Stimulated activated CD4-positive, alpha-beta T cell treated with anti-CD3 and anti-CD28 coated beads, TNF-alpha, amount 100 ng/mL, for 24 hours (primary cell): Measurements from ENCODE around the gene PIGH.
"Not testable (repeated sequence)": the region's sequence is repeated elsewhere in the genome, so short reads cannot be mapped to it uniquely, and the experiment has no call there.

Source experiments
- DNase-seq, 3 experiments: peaks; one replicate each; pipeline ENCODE4 v3.0.0-alpha.2; 2020; ENCODE audit warnings: low read depth in 3 of 3

PIGH gene

GRCh38 chr14:67551123-67551522, 48.9 kb downstream of the PIGH start:
- DNase-seq = no peak

GRCh38 chr14:67549734-67550133, 50.3 kb downstream of the PIGH start:
- DNase-seq = no peak

DNA sequence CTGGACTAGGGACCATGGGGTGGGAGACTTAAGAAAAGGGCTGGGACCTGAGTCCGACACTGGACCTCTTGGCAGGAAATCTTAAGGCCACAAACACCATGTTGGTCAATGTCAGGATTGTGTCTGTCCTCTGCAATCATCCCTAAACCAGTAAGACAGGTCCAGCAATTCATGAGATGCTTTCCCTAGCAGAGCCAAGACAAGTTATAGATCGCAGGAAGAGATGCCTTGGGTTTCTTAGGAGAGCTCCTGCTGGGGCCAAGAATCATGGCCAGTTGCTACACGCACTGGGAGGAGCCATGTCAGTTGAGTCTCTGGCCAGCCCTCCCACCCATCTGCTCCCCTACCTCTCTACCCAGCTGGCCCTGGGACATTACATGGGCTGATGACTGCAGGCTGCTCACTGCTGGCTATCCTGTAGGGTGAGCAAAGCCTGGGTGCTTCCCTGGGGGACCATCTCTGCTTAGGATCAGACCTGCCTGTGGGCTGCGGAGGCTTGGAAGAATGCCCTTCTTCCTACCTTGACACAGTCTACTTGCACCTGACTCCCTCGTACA, 52.8 kb downstream of the PIGH start:
- no peak for DNase-seq

DNA sequence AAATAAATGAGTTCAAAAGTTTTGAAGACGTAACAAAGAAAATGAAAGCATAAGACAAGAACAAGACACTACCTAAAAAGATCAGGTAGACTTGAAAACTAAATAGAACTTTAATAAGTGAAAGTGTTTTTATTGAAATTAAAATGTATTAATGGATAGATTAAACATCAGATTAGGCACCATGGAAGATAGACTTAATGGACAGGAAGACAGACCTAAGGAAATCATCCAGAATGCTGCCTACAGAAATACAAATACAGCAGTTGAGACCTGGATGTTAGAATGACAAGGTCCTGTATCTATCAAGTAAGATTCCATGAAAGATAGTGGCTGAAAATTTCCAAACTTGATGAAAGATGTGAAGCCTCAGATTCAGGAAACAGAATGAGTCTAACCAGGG, 55.5 kb downstream of the PIGH start:
- no peak for DNase-seq

GRCh38 chr14:67542620-67543019, 57.4 kb downstream of the PIGH start:
- not testable (repeated sequence) for DNase-seq

GRCh38 chr14:67541448-67542387, 58.4 kb downstream of the PIGH start:
- no peak for DNase-seq
